GM19035 (cell line): Measurements from ENCODE around the gene NCOA1.
"Not testable (repeated sequence)": the region's sequence is repeated elsewhere in the genome, so short reads cannot be mapped to it uniquely, and the experiment has no call there.

Source experiments
- ATAC-seq: cut with Tn5 transposase; IDR thresholded peaks from one replicate; pipeline ENCODE4 v1.9.1; 2021; ENCODE audit not compliant: unreplicated experiment

NCOA1 gene

DNA sequence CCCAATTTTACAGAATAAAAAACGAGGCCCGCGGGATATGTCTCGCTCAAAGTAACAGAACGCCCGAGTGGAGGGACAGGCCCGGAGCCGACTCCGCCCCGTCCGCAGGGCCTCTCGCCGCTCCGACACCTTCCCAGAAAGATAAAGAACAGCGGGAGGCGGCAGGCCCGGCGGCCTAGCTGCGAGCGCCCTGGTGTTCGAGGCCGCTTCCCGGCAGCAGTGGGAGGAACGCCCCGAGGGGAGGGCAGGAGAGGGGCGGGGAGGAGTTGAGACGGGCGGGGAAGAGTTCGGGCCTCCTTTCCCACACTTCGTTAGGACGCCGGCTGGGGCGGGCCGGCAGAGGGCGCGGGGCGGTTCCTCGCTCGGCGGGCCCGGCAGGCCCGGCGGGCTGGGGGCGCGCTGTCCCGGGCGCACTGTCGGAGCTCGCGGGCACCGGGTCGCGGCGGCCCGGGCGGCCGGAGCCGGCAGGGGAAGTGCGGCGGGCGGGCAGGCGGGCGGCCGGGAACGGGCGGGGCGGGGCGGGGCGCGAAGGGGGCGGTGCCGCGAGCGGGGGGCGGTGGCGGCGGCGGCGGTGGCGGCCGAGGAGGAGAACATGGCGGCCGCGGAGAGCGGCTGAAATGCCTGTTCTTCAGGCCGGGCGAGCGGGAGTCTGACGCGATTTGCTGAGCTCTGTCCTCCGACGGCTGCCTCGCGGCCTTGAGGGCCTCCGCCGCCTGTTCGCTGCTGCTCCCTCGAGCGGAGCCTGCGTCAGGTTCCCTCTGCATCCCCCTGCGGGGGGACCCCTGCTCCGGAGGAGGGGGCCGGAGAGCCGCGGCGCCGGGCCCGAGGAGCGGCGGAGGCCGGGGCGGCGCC lies at the start of gene NCOA1:
Gene NCOA1, plus strand, starts transcription at position 565 of the 852 bp plus-strand sequence. CDS start 167,424 bp downstream, outside the sequence.
- peak; percentile 72 for ATAC-seq

DNA sequence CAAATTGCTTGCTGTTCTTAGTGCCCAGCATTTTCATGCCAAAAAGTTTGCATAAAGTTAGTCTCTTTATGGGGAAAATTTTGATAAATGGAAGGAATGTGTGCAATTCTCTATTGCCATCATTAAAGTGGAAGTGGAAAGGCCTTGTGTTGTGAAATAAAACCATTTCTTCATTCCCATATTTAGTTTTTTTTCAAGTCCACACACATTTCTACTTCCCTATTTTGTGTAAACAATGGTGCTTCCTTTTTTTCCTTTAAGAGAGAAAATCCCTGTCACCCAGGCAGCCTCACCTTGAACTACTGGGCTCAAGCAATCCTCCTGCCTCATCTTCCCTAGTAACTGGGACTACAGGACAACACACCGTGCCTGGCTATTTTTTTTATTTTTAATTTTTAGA lies 42.3 kb upstream of the NCOA1 start:
- ATAC-seq: no peak

DNA sequence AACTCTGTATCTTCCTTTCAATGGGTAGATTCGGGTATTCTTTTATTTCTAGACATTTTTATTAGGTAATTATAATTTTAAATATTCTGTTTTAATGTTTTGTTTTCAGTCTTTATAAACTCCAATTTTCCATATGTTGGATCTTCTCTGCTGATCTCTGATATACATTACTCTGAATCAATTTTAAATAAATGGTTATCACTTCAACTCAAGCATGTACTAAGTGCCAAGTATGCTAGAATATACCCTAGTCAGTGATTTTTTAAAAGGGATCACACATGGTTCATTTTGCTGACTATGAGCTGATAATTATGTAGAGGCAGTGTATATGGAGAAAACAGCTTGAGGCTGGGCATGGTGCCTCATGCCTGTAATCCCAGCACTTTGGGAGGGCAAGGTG lies 41.7 kb upstream of the NCOA1 start:
- no peak for ATAC-seq

GRCh38 chr2:24451805-24452501 lies 39.1 kb upstream of the NCOA1 start:
- no peak for ATAC-seq

DNA sequence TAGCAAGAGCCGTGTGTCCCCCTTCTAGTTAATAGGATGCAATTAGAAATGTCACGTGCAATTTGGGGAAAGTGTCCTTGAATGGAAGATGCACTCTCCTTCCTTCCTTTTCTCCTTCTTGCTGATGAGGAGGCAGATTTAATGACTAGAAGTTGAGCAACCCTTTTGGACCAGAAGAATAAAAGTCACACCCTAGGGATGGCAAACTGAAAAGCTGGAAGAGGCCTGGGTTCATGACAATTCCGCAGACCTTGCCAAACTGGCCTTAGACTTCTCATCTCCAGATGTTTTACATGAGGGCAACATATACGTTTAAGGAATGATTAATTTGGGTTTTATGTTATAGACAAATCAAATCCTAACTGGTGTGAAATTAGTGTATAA lies 38.6 kb upstream of the NCOA1 start:
- ATAC-seq: no peak

GRCh38 chr2:24453379-24454073 lies 37.5 kb upstream of the NCOA1 start:
- no peak for ATAC-seq

DNA sequence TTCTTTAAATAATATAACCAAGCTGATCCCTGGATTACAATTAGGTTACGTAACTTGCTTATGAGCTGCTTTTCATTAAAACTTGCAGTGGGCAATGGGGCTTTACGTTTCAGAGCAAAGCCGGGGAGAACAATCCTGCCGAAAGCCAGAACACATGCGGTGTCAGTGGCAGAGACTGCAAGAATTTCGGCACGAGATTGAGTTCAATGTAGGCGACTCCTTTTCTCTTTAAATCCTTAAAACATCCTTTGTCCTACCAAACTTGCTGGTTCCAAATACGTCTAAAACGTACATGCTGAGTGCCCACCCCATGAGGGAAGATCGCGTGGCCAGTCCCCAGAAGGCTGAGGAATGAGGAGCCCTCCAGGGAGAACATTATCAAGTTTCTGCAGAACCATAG lies 36.8 kb upstream of the NCOA1 start:
- ATAC-seq: no peak

GRCh38 chr2:24456599-24457556 lies 34.2 kb upstream of the NCOA1 start:
- ATAC-seq: no peak

- ATAC-seq: no peak
These were observed 33.2 kb upstream of the NCOA1 start for GRCh38 chr2:24457696-24458386.

DNA sequence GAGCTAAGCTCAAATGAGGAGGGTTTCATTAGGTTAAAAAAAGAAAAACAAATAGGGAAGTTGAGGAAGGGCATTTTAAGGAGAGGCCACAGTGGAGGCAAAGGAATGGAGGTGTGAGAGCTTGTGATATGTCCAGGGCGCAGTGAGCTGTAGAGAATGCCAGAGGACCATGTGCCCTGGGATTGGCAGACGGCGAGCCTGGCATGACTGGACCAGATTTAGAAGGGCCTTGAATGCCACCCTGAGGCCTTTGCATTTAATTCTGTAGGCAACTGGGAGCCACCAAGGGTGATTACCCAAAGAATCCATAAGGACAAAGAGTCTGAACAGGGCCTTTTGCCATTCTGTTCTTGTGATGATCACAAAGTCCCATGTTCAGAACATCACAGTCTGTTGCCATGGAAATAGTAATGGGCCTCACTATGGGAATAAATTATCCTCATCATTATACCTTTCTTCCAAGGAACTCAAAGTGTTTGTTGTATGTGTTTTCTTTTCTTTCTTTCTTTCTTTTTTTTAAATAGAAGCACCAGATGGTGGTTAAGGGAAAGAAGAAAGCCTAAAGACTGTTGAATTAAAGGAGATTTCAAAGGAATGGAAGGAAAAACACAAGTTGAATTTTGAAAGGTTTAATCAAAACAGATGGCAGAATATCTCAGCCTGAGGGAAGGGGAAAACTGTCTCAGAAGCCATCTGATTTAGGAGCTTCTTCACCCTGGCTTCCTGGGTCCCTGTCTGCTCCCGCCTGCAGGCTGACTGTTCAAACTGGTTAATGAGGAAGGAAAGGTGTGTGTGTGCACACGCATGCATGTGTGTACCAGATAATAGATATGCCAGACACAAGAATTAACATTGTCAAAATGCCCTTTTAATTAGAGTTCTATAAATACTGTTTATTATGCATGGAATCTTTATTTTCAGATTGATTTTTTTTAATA lies 31.6 kb upstream of the NCOA1 start:
- no peak for ATAC-seq

GRCh38 chr2:24461685-24462084 lies 29.4 kb upstream of the NCOA1 start:
- ATAC-seq: no peak

DNA sequence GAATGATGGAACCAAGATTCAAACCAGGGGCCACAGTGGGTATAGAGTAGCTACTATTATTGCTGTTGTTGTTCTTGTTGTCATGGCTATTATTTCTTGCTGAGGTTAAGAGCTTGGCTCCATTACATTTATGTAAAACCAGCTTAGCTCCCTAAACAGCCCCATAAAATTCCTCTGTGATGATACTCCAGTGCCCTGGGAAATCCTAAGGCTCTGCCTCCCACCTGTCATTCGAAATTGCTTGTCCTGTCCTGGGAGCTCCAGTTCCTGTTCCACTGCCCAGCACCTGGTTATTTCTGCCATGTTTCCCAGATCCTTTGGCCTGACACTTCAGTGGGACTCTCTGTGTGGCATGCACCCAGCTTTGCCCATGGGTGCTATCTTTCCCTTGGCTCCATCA lies 27.8 kb upstream of the NCOA1 start:
- ATAC-seq: no peak

- no peak for ATAC-seq
These were observed 23.9 kb upstream of the NCOA1 start for GRCh38 chr2:24466871-24467870.

DNA sequence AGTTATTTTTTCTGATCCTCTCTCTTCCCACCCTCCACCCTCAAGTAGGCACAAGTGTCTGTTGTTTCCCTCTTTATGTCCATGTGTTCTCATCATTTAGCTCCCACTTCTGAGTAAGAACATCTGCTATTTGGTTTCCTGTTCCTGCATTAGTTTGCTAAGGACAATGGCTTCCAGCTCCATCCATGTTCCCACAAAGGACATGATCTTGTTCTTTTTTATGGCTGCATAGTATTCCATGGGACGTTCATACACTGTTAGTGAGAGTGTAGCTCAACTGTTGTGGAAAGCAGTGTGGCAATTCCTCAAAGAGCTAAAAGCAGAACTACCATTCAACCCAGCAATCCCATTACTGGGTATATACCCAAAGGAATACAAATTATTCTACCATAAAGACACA lies 22.6 kb upstream of the NCOA1 start:
- ATAC-seq: not testable (repeated sequence)

DNA sequence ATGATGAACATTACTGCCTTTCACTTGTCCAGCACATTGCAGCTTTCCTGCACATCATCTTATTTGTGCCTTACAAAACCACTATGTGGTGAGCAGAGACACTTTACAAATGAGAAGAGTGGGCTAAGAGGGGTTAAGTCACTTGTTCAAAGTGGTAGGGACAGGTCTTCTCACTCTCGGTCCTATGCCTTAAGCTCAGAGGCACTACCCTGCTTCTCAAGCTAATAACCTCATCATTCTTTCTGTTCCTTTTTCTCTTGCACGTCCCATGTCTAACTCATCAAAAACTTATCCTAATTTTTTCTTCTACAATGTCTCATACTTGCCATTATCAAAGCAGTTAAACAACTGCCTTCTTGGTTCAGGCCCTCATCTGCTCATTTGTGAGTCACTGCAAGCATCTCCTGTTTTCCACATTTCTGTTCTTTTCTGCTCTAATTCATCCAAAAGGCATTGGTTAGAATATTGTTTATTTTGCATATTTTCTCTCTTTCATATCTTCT lies 21.9 kb upstream of the NCOA1 start:
- ATAC-seq: no peak

DNA sequence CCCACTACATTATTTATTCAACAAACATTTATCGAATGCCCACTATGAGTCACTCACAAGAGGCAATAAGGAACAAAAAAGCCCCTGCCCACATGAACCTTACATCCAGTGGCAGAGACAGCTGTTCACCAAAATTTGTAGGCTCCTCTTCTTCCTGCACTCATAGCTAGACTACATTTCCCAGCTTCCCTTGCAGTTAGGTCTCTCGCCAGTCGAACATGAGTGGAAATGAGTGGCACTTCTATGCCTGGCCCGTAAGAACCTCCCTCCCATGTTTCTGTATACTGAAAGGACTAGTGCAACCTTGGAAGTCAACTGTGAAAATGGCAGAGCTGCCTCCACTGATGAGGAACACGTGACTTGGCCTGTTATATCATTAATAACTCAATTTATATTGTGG lies 19.4 kb upstream of the NCOA1 start:
- ATAC-seq: no peak

GRCh38 chr2:24472416-24472815 lies 18.6 kb upstream of the NCOA1 start:
- ATAC-seq: no peak

GRCh38 chr2:24473626-24474025 lies 17.4 kb upstream of the NCOA1 start:
- no peak for ATAC-seq
